Stromal cell of bone marrow (primary cell): Measurements from ENCODE around the gene KLK11.
"Not testable (repeated sequence)": the region's sequence is repeated elsewhere in the genome, so short reads cannot be mapped to it uniquely, and the experiment has no call there.

Experiments used
- DNase-seq: peaks from one replicate; pipeline ENCODE4 v3.0.0-alpha.2; 2012; ENCODE audit warnings: low read depth

Gene KLK11

DNA sequence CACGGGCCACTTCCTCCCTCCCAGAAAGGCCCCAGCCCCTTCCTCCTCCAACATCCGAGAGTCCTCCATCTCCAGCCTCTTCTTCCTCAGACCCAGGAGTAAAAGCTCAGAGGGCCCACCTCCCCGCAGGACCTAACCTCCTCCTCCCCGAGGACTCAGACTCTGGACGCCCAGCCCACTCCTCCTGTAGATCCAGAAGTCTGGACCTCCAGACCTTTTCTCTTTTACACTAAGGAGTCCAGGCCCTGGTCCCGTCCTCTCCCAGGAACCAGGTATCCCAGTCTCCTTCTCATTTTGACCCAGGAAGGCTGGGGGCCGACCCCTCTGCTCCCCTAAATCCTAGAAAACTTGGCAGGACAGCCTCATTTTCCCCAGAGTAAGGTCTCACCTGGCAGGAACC lies 23.1 kb downstream of the KLK11 start:
- DNase-seq = no peak

DNA sequence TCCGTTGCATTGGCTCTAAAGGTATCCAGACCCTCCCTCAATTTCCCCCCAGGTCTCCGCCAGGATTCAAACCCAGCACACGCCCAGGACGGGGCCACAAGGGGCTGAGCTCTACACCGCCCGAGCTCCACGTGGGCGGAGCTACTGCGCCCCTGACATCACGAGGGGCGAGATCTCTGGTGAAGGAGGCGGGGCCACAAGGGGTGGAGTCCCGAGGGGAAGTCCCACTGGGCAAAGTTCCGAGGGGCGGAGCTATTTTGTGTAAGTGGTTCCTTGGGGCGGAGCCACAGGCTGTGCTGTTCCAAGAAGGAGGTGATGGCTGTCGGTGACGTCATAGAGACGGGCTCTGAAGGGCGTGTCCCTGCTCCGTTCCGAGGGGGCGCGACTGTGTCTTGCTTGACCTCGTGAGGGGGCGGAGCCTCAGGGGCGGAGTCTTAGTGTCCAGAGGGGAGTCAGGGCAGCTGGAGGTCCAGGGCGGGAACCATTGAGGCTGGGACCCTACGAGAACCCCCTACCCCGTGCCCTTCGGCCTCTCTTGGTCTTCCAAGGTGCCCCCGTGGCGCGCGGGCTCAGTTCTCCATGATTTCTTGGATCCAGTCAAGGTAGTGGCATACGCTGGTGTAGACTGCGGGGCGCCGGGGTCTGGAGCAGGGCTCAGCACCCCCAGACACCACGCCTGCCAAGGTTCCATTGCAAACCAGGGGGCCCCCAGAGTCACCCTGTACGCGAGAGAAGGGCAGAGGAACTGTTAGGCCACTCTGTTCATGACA lies 23.7 kb downstream of the KLK11 start:
- DNase-seq = no peak

GRCh38 chr19:51002089-51002532 lies 24.3 kb downstream of the KLK11 start:
- DNase-seq = no peak

- no peak for DNase-seq
These were observed 24.9 kb downstream of the KLK11 start, which contains the start of gene KLK8 for GRCh38 chr19:51001515-51001914. Gene KLK8 (minus strand): TSS chr19:51001604. CDS start chr19:51001167, 437 bp downstream.

GRCh38 chr19:51000981-51001380 lies 25.4 kb downstream of the KLK11 start:
- DNase-seq = no peak

DNA sequence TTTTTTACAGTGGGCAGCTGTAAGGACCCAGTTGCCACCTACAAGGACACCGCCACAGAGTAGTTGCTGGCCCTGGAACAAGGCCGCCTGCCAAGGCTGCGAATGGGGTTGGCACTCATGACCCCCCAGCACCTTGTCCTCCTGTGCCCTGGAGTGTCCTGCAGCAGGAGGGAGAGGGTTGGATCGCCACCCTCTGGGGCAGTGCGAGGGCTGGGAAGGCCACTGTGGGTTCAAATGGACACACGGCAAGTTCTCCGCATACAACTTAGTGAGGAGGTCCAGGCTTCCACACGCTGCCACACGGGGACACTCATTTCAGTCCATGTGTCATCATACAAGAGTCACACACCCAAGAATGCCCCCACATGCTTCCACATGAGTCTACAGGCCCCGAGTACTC lies 26.0 kb downstream of the KLK11 start:
- DNase-seq = no peak

DNA sequence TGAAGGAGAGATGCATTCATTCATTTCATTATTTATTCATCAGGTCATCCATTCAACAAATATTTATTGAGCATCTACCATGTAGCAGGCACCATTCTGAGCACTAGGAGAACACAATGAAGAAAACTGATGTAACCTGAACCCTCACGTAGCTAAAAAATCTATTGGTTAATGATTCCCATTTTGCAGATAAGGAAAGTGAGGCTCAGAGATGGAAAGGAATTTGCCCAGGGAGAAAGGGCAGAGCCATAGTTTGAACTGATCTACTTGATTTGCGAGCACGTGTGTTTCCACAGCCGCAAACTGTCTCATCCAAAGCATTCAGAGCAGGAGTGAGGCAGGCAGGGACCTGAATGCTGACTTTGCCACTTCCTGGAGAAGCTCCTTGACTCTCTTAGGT lies 27.7 kb downstream of the KLK11 start:
- no peak for DNase-seq

DNA sequence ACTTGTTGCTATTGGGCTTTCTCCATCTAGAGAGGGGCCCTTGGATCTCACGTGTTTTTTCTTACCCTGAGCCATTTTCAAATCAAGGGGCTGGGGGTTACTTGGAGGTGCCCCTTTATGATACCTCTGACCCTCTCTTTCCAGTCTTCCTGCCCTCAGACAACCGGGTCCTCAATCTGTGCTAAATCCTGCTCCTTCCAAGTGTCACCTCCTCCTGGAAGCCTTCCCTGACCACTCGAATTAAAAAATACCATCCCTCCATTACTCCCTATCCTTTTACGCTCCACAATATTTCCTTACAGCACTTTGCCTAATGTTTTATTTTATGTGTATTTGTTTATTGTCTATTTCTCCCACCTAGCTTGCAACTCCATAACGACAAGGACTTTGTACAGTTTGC lies 28.4 kb downstream of the KLK11 start:
- no peak for DNase-seq

GRCh38 chr19:50994129-50994528 lies 32.3 kb downstream of the KLK11 start:
- no peak for DNase-seq

- DNase-seq = no peak
These were observed 33.8 kb downstream of the KLK11 start for GRCh38 chr19:50992666-50993035.

DNA sequence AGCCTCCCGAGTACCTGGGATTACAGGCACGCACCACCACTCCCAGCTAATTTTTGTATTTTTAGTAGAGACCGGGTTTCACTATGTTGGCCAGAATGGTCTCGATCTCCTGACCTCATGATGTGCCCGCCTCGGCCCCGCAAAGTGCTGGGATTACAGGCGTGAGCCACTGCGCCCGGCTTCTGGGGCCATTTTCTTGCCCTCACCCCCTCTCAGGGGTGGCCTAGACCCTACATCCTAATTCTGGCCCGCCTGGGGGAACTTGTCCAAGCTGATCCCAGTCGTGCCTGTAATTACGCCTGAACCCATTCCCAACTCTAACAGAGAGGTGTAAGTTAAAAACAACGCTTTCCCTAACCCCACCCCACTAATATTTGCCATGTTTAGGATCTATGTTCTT lies 42.0 kb downstream of the KLK11 start:
- DNase-seq = not testable (repeated sequence)

DNA sequence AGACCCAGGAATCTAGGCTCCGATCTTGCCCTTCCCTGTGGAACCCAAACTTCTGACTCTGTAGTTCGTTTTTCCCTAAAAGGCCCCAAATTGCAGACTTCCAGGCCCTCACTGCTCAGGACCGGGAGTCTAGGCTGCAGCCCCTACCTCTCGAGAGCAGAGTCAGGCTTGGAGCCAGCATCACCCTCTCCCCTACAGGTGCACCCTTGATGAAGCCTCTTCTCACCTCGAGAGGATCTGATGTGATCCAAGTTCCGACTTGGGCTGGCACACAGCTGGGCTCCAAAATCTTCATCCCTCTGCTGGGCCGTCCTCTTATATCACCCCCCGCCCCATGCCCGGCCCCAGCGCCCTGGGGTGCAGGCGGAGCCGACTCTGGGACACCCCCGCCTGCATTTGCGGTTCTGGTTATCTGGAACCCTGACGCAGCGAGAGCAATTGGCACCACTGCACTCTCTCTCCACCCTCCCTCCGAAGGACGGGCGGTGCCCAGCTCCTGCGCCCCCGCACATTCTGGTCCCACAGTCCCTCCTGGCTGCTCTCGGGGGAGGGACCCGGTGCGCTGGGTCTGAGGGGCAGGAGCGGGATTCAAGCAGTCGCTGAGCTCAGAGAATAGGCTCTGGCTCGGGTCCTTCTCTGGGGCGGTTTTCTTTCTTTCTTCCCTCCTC lies 42.7 kb downstream of the KLK11 start, which contains the start of gene KLK7:
TSS of gene KLK7 (minus strand) at position 293 of the 668 bp plus-strand sequence. CDS start 1,518 bp downstream, outside the sequence.
- DNase-seq = no peak

DNA sequence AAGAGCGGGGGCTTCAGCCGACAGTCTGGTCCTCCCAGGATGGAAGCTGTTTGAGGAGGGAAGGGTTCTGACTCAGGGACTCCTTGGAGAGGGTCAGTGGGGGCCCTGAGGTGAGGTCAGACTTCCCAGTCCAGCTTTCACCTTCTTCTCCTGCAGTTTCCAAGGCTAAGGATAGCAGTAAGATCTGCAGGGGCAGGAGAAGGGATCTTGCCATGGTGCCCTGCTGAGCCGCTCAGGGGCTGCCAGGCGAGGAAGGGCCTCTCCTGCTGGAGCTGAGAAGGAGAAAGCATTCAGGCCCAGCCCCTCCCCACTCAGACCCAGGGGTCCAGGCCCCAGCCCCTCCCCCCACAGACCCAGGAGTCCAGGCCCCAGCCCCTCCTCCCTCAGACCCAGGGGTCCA lies 44.2 kb downstream of the KLK11 start:
- no peak for DNase-seq

DNA sequence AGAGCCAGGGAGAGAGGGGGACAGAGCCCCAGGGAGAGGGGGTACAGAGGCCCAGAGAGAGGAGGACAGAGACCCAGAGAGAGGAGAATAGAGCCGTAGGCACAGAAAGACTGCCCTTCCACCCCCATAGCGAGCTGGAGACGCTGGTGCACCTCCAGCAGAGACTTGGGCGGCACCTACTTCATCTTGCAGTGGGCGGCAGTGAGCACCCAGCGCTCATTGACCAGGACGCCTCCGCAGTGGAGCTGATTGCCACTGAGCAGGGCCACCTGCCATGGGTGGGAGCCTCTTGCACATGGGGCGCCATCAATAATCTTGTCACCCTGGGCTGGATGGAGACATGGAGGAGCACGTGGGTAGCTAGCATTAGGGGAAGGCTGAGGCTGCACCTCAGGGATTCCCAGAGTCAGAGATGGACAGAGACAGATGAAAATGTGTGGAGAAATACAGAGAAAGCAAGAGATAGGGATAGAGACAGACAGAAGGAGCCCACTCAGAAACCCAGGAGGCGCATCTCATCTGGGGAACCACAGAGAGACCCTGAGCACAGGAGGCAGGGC lies 44.7 kb downstream of the KLK11 start:
- DNase-seq = no peak

- DNase-seq = no peak
These were observed 46.2 kb downstream of the KLK11 start for GRCh38 chr19:50980208-50980607.

DNA sequence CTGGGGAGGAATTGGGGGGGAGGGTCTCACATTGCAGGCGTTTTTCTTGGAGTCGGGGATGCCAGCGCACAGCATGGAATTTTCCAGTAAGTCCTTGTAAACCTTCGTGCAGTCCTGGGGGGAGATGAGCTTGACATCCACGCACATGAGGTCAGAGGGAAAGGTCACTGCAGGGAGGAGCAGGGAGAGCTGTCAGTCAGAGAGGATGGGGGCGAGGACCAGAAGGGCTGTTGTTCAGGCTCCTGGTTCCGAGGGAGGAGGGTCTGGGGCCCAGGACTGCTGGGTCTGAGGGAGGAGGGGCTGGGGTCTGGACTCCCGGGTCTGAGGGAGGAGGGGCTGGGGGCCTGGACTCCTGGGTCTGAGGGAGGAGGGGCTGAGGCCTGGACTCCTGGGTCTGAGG lies 46.7 kb downstream of the KLK11 start:
- no peak for DNase-seq

DNA sequence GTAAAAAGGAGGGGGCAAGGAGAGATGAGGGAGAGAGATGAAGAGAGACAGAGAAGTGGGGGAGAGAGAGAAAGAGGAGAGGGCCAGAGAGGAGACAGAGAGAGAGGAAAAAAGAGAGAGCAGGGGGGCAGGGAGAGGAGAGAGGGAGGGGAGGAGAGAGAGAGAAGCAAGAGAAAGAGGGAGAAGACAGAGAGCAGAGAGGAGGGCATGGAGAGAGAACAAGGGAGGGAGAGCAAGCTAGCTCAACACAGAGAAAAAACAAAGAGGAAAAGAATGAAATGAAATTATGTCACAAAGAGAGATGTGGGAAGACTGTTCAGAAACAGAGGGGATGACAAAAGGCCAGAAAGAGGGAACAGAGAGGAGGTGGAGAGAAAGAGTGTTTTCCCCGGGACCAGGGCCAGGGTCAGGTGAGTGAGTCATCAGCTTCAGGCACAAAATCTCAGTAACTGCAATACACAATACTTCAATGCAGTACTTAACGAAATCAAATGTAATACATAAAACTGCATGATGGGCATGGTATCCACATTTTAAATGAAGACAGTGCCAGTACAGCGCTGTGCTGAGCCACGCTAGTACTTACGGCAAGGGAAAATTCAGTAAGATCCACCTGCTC lies 47.5 kb downstream of the KLK11 start:
- DNase-seq = no peak

DNA sequence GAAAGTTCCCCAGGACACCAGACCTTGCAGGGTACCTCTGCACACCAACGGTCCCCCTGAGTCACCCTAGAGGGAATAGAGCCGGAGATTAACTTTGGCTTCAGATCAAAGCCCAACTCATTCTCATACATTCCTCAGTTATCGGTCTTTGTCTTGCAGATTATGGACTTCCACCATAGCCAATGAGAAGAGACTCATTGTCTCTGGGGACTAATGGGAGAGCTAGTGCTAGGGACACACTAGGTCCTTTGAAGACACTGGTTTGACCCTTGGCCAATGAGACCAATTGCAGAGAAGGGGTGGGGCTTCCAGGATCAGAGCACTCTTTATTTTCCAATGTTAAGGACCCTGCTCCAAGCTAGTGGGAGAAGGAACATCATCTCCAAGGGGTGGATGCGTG lies 48.8 kb downstream of the KLK11 start:
- no peak for DNase-seq

- no peak for DNase-seq
These were observed 50.6 kb downstream of the KLK11 start for GRCh38 chr19:50975766-50976165.

DNA sequence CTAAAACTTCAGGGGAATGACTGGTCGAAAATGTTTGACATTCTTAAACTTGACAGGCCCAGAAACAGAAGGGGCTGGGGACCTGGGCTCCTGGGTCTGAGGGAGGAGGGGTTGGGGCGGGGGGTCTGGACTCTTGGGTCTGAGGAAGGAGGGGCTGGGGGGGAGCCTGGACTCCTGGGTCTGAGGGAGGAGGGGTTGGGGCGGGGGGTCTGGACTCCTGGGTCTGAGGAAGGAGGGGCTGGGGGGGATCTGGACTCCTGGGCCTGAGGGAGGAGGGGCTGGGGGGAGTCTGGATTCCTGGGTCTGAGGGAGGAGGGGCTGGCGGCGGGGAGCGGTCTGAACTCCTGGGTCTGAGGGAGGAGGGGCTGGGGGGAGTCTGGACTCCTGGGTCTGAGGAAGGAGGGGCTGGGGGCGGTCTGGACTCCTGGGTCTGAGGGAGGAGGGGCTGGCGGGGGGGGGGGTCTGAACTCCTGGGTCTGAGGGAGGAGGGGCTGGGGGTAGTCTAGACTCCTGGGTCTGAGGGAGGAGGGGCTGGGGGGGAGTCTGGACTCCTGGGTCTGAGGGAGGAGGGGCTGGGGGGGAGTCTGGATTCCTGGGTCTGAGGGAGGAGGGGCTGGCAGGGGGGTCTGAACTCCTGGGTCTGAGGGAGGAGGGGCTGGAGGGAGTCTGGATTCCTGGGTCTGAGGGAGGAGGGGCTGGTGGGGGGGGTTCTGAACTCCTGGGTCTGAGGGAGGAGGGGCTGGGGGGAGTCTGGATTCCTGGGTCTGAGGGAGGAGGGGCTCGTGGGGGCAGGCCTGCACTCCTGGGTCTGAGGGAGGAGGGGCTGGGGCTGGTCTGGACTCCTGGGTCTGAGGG lies 51.5 kb downstream of the KLK11 start:
- no peak for DNase-seq

DNA sequence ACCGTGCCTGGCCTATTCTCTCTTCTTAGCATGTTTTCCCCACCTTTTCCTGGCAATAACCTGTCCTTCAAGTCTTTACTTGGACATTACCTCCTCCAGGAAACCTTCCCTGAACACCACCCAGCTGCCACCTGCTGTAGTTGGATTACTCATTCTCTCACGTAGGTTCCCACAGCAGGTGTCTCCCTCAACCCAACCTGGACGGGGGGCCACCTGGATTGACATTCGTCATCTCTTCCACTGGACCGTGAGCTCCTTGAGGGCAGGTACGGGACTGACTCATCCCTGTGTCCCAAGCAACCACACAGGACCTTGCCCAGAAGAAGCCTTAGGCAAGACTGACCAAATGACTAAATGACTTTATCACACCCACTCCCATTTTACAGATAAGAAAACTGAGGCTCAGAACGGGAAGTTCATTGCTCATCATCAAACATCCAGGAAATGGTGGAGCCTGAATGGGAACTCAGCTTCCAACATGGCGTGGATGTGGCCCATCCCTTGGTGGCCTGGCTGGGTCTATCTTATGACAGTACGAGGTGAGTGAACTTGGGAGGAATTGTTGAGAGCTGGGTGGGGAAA lies 53.5 kb downstream of the KLK11 start:
- no peak for DNase-seq
